Small intestine (tissue), 7 donors: Measurements from ENCODE around the gene ACP3. TPM values are rescaled to one million over a fixed set of nuclear protein-coding genes. Genes with fewer than 3 reads are reported as not detected.

Experiments used
- DNase-seq, 2 donors: peaks; one replicate each; pipeline versions ENCODE4 v3.0.0 to v3.0.0-alpha.2; 2013
- FAIRE-seq: peaks from 2 replicates; lab custom pipeline; 2012; peaks lifted over from hg19 to GRCh38; lab: Jason Lieb, UNC
- H3K27ac ChIP-seq, 3 donors: one replicate each; pipeline ENCODE4 v1.5.1; 2013; ENCODE audit warnings: low read length in 2 of 3, mild to moderate bottlenecking in 2 of 3, control low read depth in 1 of 3, inconsistent platforms in 1 of 3, low read depth in 1 of 3, moderate library complexity in 1 of 3
- H3K27me3 ChIP-seq, 3 donors: one replicate each; pipeline ENCODE4 v1.6.1; 2013; ENCODE audit warnings: low read length in 3 of 3, inconsistent platforms in 1 of 3; ENCODE audit not compliant: control insufficient read depth in 3 of 3, insufficient read depth in 3 of 3
- H3K36me3 ChIP-seq, 3 donors: one replicate each; pipeline ENCODE4 v1.6.1; 2013; ENCODE audit warnings: low read length in 3 of 3, inconsistent platforms in 1 of 3, low read depth in 1 of 3, mild to moderate bottlenecking in 1 of 3, moderate library complexity in 1 of 3; ENCODE audit not compliant: control insufficient read depth in 3 of 3, insufficient read depth in 2 of 3
- H3K4me1 ChIP-seq, 3 donors: one replicate each; pipeline ENCODE4 v1.6.1; 2013; ENCODE audit warnings: low read length in 2 of 3, inconsistent platforms in 1 of 3, low read depth in 1 of 3, mild to moderate bottlenecking in 1 of 3, moderate library complexity in 1 of 3; ENCODE audit not compliant: control insufficient read depth in 3 of 3, insufficient read depth in 2 of 3
- H3K4me3 ChIP-seq, 3 donors: one replicate each; pipeline ENCODE4 v1.5.1; 2013; ENCODE audit warnings: low read length in 3 of 3, control low read depth in 1 of 3, inconsistent platforms in 1 of 3, low read depth in 1 of 3, mild to moderate bottlenecking in 1 of 3, moderate library complexity in 1 of 3
- H3K9me3 ChIP-seq, 2 donors: one replicate each; pipeline ENCODE4 v1.6.1; 2013; ENCODE audit warnings: low read depth in 1 of 2, low read length in 1 of 2; ENCODE audit not compliant: control insufficient read depth in 2 of 2, insufficient read depth in 1 of 2
- WGBS, 3 donors: extraction: QIAGEN DNeasy Blood & Tissue Kit; methylation state at CpG; one replicate each; pipeline ENCODE4 v1.1.7; 2013; 5-methylcytosine and 5-hydroxymethylcytosine counted together
- polyA plus RNA-seq, 4 donors: library from polyadenylated mRNA; stranded (reverse) in 3 of 4; unstranded in 1 of 4; fragments of 200-250 nt in 3 of 4; fragments of 120-200 nt in 1 of 4; gene quantifications; one replicate each; pipeline versions ENCODE4 v1.2.1 to v1.2.3, GENCODE V29; 2013
- donor health status: healthy with polysubstance abuse.
- donor health status: control.
- donor health status: control.
- donor health status: Bipolar disorder and iron deficiency.
- donor health status: healthy.

ACP3 gene
- polyA plus RNA-seq, 4 donors: 0.67 to 3.0 (median 1.3) TPM

DNA sequence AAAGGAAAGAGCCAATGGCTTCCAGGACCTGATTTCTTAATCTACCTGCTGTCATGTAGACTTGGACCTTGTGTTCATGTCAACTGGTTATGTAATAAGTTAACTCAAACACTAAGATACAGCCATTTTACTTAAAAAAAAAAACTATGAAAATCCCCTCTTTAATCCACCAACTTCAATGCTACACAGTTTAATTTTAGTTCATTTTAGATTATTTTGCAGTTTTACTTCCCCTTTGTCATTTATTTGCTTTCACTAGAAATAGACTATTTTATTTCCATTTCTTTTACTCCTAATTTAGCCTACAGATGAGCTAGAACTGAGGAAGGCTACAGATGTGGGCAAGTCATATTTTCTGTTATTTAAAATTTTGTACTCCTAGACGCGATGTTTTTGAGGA lies 89.4 kb downstream of the ACP3 start:
- Histone ChIP-seq H3K4me3 (no peak overlapping the region), H3K9me3 (no peaks in the 10 kb centered on the region), H3K27ac (no peak overlapping the region), H3K27me3 (no peaks in the 10 kb centered on the region), H3K4me1 (no peaks in the 10 kb centered on the region), H3K36me3 (no peaks in the 10 kb centered on the region)
- whole genome bisulfite sequencing, 3 donors: 92 to 98% (median 95%) methylated on average over 2 of the region's 2 CpGs
- FAIRE-seq (no peak), DNase-seq (no peak)

DNA sequence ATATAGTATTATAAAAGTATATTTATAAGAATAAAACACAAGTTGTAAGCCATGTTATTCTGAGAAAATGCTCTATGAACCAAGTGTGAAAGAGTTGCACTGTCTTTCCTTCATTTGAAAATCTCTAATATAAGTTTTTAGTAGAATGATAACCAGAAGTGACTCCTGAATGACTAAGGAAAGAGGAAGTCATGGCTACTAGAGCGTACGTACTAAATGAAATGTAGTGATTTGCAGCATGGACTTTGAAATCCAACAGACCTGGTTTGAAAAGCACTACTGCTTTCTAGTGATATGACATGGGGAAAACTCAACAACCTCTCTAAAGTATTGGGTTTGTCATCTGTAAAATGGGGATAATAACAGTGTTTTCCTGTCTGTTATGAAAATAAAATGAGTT lies 89.8 kb downstream of the ACP3 start:
- Histone ChIP-seq H3K4me3 (no peak overlapping the region), H3K9me3 (no peaks in the 10 kb centered on the region), H3K27me3 (no peaks in the 10 kb centered on the region), H3K27ac (no peak overlapping the region), H3K36me3 (no peaks in the 10 kb centered on the region), H3K4me1 (no peaks in the 10 kb centered on the region)
- DNase-seq (no peak), FAIRE-seq (no peak)
- 71 to 76% (median 73%) methylated on average over 2 of the region's 2 CpGs for WGBS, 3 donors

Other genes with a start within 250 kb of the ACP3 start
- 10 to 100 TPM; 10.1 to 46.6 (median 14.2) TPM for gene DNAJC13, start 100.1 kb downstream of the ACP3 start, polyA plus RNA-seq